Fibroblast of lung (primary cell): ENCODE measurements around the gene GNAO1.

Experiments used
- CTCF ChIP-seq, 2 donors: IDR thresholded peaks in 1 of 2; conservative IDR thresholded peaks in 1 of 2; 1 replicate in 1 of 2; 2 replicates in 1 of 2; pipeline ENCODE4 v1.5.1; 2011 to 2012; ENCODE audit warnings: low read length in 2 of 2, control low read depth in 1 of 2, inconsistent platforms in 1 of 2, low read depth in 1 of 2, mild to moderate bottlenecking in 1 of 2
- EZH2 ChIP-seq: IDR thresholded peaks from 2 replicates; pipeline ENCODE4 v1.5.1; 2012; ENCODE audit warnings: low read length, control low read depth, mild to moderate bottlenecking; ENCODE audit errors: missing control alignments

- no peak for TF ChIP-seq CTCF (conservative IDR thresholded peaks at IDR 0.05 in 1 of 2, IDR thresholded peaks at IDR 0.05 in 1 of 2; ENCODE audit: low read depth in 1 of 2, low read length in 2 of 2)
- TF ChIP-seq EZH2 = no peak
These were observed 104.6 kb downstream of the GNAO1 start for GRCh38 chr16:56295739-56296527.
